ENCODE results near the gene QDPR. TPM values are rescaled to one million over a fixed set of nuclear protein-coding genes. Genes with fewer than 3 reads are reported as not detected.

QDPR gene
- polyA plus RNA-seq, 1 experiment, result 23.7 TPM

DNA sequence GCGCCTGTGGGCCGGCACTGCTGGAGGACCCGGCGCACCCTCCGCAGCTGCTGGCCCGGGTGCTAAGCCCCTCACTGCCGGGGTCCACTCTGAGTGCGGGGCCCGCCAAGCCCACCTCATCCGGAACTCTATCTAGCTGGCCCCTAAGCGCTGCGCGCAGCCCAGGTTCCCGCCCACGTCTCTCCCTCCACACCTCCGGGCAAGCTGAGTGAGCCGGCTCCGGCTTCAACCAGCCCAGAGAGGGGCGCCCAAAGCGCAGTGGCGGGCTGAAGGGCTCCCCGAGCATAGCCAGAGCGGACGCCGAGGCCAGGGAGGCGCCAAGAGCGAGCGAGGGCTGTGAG is 75.2 kb downstream of the QDPR start:
- Histone ChIP-seq H3K36me3 (ENCODE audit: control insufficient read depth, insufficient read depth, low read length) (no peaks in the 10 kb centered on the region), H3K4me3 (ENCODE audit: low read depth, low read length) (no peak overlapping the region), H3K27me3 (ENCODE audit: control insufficient read depth, insufficient read depth, low read length) (no peaks in the 10 kb centered on the region)
- ChIA-PET POLR2A (no interaction called here), CTCF (interaction anchor here (0.6 to 2.1 kb wide), 2 partner anchors 11 to 85 kb away, joined by 3 to 9 read pairs; no protein-coding TSS in a partner anchor)
- TF ChIP-seq, protein P1, sequence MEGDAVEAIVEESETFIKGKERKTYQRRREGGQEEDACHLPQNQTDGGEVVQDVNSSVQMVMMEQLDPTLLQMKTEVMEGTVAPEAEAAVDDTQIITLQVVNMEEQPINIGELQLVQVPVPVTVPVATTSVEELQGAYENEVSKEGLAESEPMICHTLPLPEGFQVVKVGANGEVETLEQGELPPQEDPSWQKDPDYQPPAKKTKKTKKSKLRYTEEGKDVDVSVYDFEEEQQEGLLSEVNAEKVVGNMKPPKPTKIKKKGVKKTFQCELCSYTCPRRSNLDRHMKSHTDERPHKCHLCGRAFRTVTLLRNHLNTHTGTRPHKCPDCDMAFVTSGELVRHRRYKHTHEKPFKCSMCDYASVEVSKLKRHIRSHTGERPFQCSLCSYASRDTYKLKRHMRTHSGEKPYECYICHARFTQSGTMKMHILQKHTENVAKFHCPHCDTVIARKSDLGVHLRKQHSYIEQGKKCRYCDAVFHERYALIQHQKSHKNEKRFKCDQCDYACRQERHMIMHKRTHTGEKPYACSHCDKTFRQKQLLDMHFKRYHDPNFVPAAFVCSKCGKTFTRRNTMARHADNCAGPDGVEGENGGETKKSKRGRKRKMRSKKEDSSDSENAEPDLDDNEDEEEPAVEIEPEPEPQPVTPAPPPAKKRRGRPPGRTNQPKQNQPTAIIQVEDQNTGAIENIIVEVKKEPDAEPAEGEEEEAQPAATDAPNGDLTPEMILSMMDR (IDR thresholded peaks at IDR 0.05; ENCODE audit: insufficient read depth, low read depth, low read length), result no peak
- no peak for DNase-seq (ENCODE audit: low read depth)

Other genes with a start within 250 kb of the QDPR start
- not detected in 2 replicates for gene CLRN2, start 3.1 kb upstream of the QDPR start, polyA plus RNA-seq (2011; rRNA removed)
- 42.8 and 52.8 TPM in 2 replicates for gene LAP3, start 65.1 kb upstream of the QDPR start, polyA plus RNA-seq (2011; rRNA removed)
- 9.0 and 20.0 TPM in 2 replicates for gene MED28, start 102.6 kb upstream of the QDPR start, polyA plus RNA-seq (2011; rRNA removed)

Measured in BJ (cell line).